GM10248 (cell line): Measurements from ENCODE around the gene CLEC17A.
"Not testable (repeated sequence)": the region's sequence is repeated elsewhere in the genome, so short reads cannot be mapped to it uniquely, and the experiment has no call there.

Experiments
- CTCF ChIA-PET: fragments of 300-600 bp; sonication (Branson Sonifier 250); formaldehyde crosslinking; extraction: SDS; loops from one replicate; lab custom pipeline; 2021; ENCODE audit warnings: antibody characterized with exemption; lab: Yijun Ruan, JAX
- POLR2A ChIA-PET: fragments of 350-650 bp; sonication (Branson Sonifier 250); formaldehyde crosslinking; extraction: SDS; loops from one replicate; lab custom pipeline; 2020; ENCODE audit warnings: antibody characterized with exemption; lab: Yijun Ruan, JAX
- DNase-seq: peaks from one replicate; pipeline ENCODE4 v3.0.0; 2012; ENCODE audit errors: extremely low spot score
- TF ChIP-seq, protein P1 (sequence below): IDR thresholded peaks from 2 replicates; pipeline ENCODE4 v1.5.1; 2012; ENCODE audit warnings: mild to moderate bottlenecking, low read depth; ENCODE audit errors: extremely low read depth, missing control alignments, control extremely low read depth

Gene CLEC17A

DNA sequence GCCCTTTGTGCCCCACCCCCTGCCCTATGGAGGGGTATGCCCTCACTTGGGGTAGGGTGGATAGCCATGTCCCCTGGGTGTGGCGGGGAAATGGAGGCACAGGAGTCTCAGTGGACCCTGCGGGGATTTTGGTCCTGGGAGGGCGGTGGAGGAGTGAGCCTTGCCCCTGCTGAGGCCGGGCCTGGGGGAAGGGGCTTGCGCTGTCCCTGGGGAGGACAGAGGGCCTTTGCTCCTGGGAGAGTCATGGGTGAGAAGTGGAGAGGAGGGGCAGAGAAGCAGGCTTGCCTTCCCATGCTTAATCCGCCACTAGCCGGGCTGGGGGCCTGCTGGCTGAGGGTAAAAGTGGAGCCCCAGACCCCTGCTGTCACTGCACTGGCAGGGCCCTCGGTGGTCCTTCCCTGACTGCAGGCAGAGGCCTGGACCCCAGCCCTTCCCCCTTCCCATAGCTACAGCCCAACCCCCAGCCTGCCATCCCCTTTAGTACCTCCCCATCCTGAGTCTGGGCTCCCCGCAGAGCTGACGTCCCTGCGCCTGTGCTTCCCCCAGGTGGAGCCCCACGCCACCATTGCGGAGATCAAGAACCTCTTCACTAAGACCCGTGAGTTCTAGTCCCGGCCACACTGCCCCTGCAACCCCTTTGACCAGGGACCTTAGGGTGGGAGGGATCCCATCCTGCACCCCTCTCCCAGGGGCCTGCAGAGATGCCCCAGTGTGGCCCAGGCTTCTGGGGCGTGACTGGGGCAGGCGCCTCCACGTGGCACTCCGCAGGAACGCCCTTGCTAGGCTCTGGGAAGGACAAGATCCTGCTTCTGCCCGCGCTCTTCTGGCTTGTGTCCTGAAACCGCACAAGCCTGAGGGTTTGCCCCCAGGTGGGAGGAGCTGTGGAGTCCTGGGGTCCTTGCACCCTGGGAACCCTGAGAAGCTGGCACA, 20.0 kb upstream of the CLEC17A start:
- POLR2A ChIA-PET, result no interaction called here
- CTCF ChIA-PET, result interaction anchor here (3.2 to 4.9 kb wide), 2 partner anchors 10 to 123 kb away, joined by 18 to 33 read pairs; partner anchors contain the start of gene NDUFB7
- TF ChIP-seq, protein P1, sequence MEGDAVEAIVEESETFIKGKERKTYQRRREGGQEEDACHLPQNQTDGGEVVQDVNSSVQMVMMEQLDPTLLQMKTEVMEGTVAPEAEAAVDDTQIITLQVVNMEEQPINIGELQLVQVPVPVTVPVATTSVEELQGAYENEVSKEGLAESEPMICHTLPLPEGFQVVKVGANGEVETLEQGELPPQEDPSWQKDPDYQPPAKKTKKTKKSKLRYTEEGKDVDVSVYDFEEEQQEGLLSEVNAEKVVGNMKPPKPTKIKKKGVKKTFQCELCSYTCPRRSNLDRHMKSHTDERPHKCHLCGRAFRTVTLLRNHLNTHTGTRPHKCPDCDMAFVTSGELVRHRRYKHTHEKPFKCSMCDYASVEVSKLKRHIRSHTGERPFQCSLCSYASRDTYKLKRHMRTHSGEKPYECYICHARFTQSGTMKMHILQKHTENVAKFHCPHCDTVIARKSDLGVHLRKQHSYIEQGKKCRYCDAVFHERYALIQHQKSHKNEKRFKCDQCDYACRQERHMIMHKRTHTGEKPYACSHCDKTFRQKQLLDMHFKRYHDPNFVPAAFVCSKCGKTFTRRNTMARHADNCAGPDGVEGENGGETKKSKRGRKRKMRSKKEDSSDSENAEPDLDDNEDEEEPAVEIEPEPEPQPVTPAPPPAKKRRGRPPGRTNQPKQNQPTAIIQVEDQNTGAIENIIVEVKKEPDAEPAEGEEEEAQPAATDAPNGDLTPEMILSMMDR, result no peak
- DNase-seq, result no peak

DNA sequence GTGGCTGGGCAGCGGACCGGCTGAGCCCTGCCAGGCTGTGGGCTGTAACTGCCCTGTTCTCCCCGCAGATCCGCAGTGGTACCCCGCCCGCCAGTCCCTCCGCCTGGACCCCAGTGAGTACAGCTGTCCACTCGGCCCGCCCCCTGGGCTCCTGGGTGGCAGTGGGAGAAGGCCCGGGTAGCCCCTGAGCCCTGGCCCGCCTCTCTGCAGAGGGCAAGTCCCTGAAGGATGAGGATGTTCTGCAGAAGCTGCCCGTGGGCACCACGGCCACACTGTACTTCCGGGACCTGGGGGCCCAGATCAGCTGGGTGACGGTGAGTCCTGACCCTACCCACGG, 19.3 kb upstream of the CLEC17A start:
- ChIA-PET CTCF (interaction anchor here (3.2 to 4.9 kb wide), 2 partner anchors 9 to 123 kb away, joined by 18 to 33 read pairs; partner anchors contain the start of gene NDUFB7), POLR2A (no interaction called here)
- TF ChIP-seq, protein P1, result no peak
- DNase-seq, result no peak

DNA sequence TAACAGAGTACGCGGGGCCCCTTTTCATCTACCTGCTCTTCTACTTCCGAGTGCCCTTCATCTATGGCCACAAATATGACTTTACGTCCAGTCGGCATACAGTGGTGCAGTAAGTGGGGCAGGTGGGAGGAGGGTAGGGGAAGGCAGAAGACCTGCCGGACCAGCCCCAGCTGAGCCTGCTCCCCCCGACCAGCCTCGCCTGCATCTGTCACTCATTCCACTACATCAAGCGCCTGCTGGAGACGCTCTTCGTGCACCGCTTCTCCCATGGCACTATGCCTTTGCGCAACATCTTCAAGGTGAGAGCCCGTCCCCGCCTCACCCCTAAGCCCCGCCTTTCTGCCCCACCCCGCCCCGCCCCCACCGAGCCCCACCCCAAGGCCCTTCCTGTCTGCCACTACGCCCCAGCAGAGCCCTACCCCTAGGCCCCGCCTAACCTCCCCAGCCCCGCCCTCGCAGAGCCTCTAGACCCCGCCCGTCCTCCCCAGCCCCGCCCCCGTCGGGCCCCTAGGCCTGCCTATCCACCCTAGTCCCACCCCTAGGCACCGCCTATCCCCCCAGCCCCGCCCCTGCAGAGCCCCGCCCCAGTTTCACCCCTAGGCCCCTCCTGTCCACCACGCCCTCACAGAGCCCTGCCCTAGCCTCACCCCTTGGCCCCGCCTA, 18.8 kb upstream of the CLEC17A start:
- peak; percentile 71 for DNase-seq
- ChIA-PET POLR2A (no interaction called here), CTCF (interaction anchor here (3.2 to 4.9 kb wide), 2 partner anchors 9 to 122 kb away, joined by 18 to 33 read pairs; partner anchors contain the start of gene NDUFB7)
- TF ChIP-seq, protein P1, result no peak

DNA sequence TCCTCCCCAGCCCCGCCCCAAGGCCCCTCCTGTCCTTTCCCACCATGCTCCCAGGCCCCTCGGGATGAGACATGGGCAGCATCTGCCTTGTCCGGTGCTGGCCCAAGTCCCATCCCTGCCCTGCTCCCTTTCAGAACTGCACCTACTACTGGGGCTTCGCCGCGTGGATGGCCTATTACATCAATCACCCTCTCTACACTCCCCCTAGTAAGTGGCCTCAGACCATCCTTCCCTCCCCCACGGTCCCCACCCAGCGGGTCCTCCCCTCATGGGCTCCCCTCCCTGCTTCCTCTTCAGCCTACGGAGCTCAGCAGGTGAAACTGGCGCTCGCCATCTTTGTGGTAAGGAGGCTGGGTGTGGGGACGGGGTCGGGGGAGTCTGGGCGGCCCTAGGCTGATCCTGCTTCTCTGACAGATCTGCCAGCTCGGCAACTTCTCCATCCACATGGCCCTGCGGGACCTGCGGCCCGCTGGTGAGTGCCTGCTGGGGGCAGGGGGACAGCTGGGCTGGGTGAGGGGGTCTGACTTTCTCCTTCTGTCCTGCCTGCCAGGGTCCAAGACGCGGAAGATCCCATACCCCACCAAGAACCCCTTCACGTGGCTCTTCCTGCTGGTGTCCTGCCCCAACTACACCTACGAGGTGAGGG, 18.1 kb upstream of the CLEC17A start:
- DNase-seq, POLR2A ChIA-PET: not testable (repeated sequence)
- CTCF ChIA-PET, result interaction anchor here (5.5 kb wide), 1 partner anchor 8 kb away, joined by 49 read pairs; no protein-coding TSS in a partner anchor

DNA sequence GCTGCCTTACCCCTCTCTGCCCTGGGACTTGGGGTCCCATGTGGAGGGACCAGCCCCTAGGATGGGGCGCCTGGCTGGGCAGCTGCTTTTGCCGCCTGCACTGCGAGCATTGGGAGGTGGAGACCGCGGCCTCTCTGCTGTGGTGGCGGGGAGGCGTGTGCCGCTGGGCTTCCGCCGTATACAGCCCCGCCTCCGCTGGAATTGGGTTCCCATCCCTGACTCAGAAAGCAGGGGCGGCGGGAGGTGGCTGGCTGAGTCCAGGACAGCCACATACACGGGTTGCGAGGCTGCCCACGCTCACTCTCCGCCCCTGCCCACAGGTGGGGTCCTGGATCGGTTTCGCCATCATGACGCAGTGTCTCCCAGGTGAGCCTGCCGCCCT, 17.6 kb upstream of the CLEC17A start:
- POLR2A ChIA-PET, result no interaction called here
- TF ChIP-seq, protein P1, result no peak
- DNase-seq, result no peak
- CTCF ChIA-PET, result interaction anchor here (5.5 kb wide), 1 partner anchor 8 kb away, joined by 49 read pairs; no protein-coding TSS in a partner anchor

DNA sequence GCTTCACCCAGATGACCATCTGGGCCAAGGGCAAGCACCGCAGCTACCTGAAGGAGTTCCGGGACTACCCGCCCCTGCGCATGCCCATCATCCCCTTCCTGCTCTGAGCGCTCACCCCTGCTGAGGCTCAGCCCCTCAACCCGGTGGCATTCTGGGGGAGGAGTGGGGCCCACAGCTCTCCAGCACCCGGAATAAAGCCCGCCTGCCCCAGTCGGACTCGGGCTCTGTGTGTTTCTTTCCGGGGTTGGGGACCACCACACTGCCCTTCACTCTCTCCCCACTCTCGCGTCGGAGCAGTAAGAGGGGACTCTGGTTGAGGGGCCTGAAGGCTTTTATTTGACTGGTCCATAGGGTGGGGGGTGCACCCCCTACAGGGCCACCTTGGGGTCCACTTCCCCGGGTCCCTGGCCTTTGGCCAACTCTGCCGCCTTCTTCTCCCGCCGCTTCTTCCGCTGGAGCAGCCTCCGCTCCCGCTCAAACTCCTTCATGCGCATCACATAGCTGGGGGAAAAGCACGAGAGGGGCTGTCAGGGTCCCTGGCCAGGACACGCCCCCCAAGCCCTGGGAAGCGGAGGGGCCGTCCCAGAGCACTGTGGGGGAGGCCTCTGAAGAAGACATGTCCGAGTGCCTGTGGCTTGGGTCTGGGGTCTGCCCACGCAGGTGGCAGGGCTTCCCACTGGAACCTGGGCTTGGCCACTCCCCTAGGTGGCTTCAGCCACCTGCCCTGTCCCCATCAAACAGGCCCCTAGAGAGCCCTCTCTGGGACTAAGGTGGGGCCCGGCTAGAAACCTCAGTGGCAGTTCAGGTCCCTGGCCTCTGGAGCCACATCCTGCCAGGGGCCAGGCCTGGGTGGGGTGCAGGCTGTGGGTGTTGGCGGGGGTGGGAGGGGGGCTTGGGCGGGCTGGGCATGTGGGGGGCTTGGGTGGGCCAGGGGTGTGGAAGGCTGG, 16.8 kb upstream of the CLEC17A start:
- CTCF ChIA-PET, result interaction anchor here (5.5 kb wide), 1 partner anchor 9 kb away, joined by 49 read pairs; no protein-coding TSS in a partner anchor
- TF ChIP-seq, protein P1, result no peak
- POLR2A ChIA-PET, result no interaction called here
- no peak for DNase-seq
